Left lung (tissue), 10 donors: ENCODE measurements around the gene ZBTB4. TPM values are rescaled to one million over a fixed set of nuclear protein-coding genes. Genes with fewer than 3 reads are reported as not detected.

ENCODE experiments used
- ATAC-seq: fragments of 200-7000 bp; cut with Tn5 transposase; one replicate; pipeline ENCODE4 v1.9.1; 2020; ENCODE audit warnings: moderate library complexity
- DNase-seq, 4 donors: peaks; one replicate each; pipeline ENCODE4 v3.0.0-alpha.2; 2013 to 2020
- H3K27ac ChIP-seq, 2 donors: fragments of 200-600 bp; sonication (generic) in 1 of 2; one replicate each; pipeline versions ENCODE4 v1.5.0 to v1.8.0; 2020 to 2021
- H3K27me3 ChIP-seq, 2 donors: fragments of 200-600 bp; sonication (generic) in 1 of 2; one replicate each; pipeline versions ENCODE4 v1.5.0 to v1.8.0; 2020 to 2021
- H3K36me3 ChIP-seq, 2 donors: fragments of 200-600 bp; sonication (generic) in 1 of 2; one replicate each; pipeline versions ENCODE4 v1.5.0 to v1.8.0; 2020 to 2021
- H3K4me1 ChIP-seq, 2 donors: fragments of 200-600 bp; one replicate each; pipeline ENCODE4 v1.8.0; 2021
- H3K4me3 ChIP-seq, 2 donors: fragments of 200-600 bp; sonication (generic) in 1 of 2; one replicate each; pipeline versions ENCODE4 v1.5.0 to v1.8.0; 2020 to 2021; ENCODE audit warnings: mild to moderate bottlenecking in 1 of 2
- H3K9me3 ChIP-seq, 2 donors: fragments of 200-600 bp; sonication (generic) in 1 of 2; one replicate each; pipeline versions ENCODE4 v1.5.0 to v1.8.0; 2020 to 2021
- CTCF ChIP-seq, 2 donors: fragments of 200-600 bp; sonication (generic) in 1 of 2; IDR thresholded peaks; one replicate each; pipeline versions ENCODE4 v1.5.0 to v1.8.0; 2021; ENCODE audit warnings: antibody characterized with exemption in 2 of 2
- intact Hi-C, 2 donors: fragments of 100-400 bp; cut with DNase I; formaldehyde crosslinking; loops; one replicate each; pipeline versions ENCODE4 v1.11.2 to v1.14.2; 2022
- polyA plus RNA-seq, 6 donors: library from polyadenylated mRNA; unstranded; fragments of 120-200 nt; gene quantifications; one replicate each; pipeline ENCODE4 v1.2.1, GENCODE V29; 2013; ENCODE audit not compliant: insufficient read length in 6 of 6
- total RNA-seq, 2 donors: library from RNA; stranded (reverse); fragmentation: NEBNext Ultra II Directional; extraction: Animal tissue kit (Norgen Biotek cat#: 25700); gene quantifications; one replicate each; pipeline ENCODE4 v1.2.1, GENCODE V29; 2021
- donor health status: DM: no; HTN: yes; CAD: no.
- donor health status: DM: no; HTN: no; CAD: no.

Gene ZBTB4
- total and polyA plus RNA-seq, 8 donors, result 39.7 to 63.2 (median 44.7) TPM

GRCh38 chr17:7417056-7417655, 62.3 kb downstream of the ZBTB4 start:
- no peak overlapping the region for H3K27ac ChIP-seq
- H3K9me3 ChIP-seq, result no peaks in the 10 kb centered on the region
- no peak for TF ChIP-seq CTCF (IDR thresholded peaks at IDR 0.05)
- DNase-seq (no peak), ATAC-seq (no peak)
- no peaks in the 10 kb centered on the region for H3K4me1 ChIP-seq
- no peaks in the 10 kb centered on the region for H3K27me3 ChIP-seq
- no peak overlapping the region for H3K4me3 ChIP-seq
- peaks cover 0 to 4% of the 10 kb centered on the region in 2 donors for H3K36me3 ChIP-seq
- intact Hi-C loops, result no loop called here

GRCh38 chr17:7416323-7416722, 63.1 kb downstream of the ZBTB4 start:
- H3K36me3 ChIP-seq, result peaks cover 0 to 4% of the 10 kb centered on the region in 2 donors
- no peaks in the 10 kb centered on the region for H3K27me3 ChIP-seq
- no peaks in the 10 kb centered on the region for H3K4me1 ChIP-seq
- TF ChIP-seq CTCF (IDR thresholded peaks at IDR 0.05), result no peak
- DNase-seq, result no peak
- ATAC-seq, result no peak
- no peaks in the 10 kb centered on the region for H3K9me3 ChIP-seq
- H3K27ac ChIP-seq, result no peak overlapping the region
- intact Hi-C loops, result no loop called here
- no peak overlapping the region for H3K4me3 ChIP-seq

- Histone ChIP-seq H3K27ac (no peak overlapping the region), H3K4me3 (no peak overlapping the region), H3K36me3 (peaks cover 0 to 4% of the 10 kb centered on the region in 2 donors), H3K9me3 (no peaks in the 10 kb centered on the region), H3K27me3 (no peaks in the 10 kb centered on the region), H3K4me1 (no peaks in the 10 kb centered on the region)
- no peak for TF ChIP-seq CTCF (IDR thresholded peaks at IDR 0.05)
- intact Hi-C loops, result no loop called here
- ATAC-seq, result no peak
- peak in 1 of 4 donors; percentile 78 for DNase-seq
These were observed 63.6 kb downstream of the ZBTB4 start for GRCh38 chr17:7415784-7416183.

- no peak for TF ChIP-seq CTCF (IDR thresholded peaks at IDR 0.05)
- H3K27me3 ChIP-seq, result no peaks in the 10 kb centered on the region
- H3K4me1 ChIP-seq, result no peaks in the 10 kb centered on the region
- H3K36me3 ChIP-seq, result peaks cover 0 to 4% of the 10 kb centered on the region in 2 donors
- H3K27ac ChIP-seq, result no peak overlapping the region
- intact Hi-C loops, result no loop called here
- ATAC-seq, result no peak
- H3K4me3 ChIP-seq, result no peak overlapping the region
- no peaks in the 10 kb centered on the region for H3K9me3 ChIP-seq
- no peak for DNase-seq
These were observed 64.6 kb downstream of the ZBTB4 start for GRCh38 chr17:7414837-7415236.

- intact Hi-C loops, result no loop called here
- no peaks in the 10 kb centered on the region for H3K4me1 ChIP-seq
- H3K4me3 ChIP-seq, result no peak overlapping the region
- ATAC-seq, result no peak
- DNase-seq, result no peak
- H3K27me3 ChIP-seq, result peaks cover 0 to 5% of the 10 kb centered on the region in 2 donors
- H3K27ac ChIP-seq, result no peak overlapping the region
- no peak for TF ChIP-seq CTCF (IDR thresholded peaks at IDR 0.05)
- H3K36me3 ChIP-seq, result peaks cover 0 to 4% of the 10 kb centered on the region in 2 donors
- no peaks in the 10 kb centered on the region for H3K9me3 ChIP-seq
These were observed 66.0 kb downstream of the ZBTB4 start for GRCh38 chr17:7413346-7413985.
